Keratinocyte (primary cell): Measurements from ENCODE around the gene UBE2D1.

Experiments used
- EZH2 ChIP-seq: IDR thresholded peaks from one replicate; pipeline ENCODE4 v1.6.1; 2012; ENCODE audit warnings: inconsistent platforms, mild to moderate bottlenecking, low read length, moderate library complexity
- TF ChIP-seq, protein P1 (sequence below), 3 experiments: IDR thresholded peaks in 1 of 3; conservative IDR thresholded peaks in 1 of 3; optimal IDR thresholded peaks in 1 of 3; 2 replicates in 2 of 3; 3 replicates in 1 of 3; pipeline versions ENCODE3 to v1.5.1; 2011; ENCODE audit warnings: low read length in 3 of 3, mild to moderate bottlenecking in 3 of 3, moderate library complexity in 2 of 3, control low read depth in 1 of 3, inconsistent platforms in 1 of 3; ENCODE audit not compliant: insufficient read depth in 2 of 3; ENCODE audit errors: extremely low read depth in 1 of 3

DNA sequence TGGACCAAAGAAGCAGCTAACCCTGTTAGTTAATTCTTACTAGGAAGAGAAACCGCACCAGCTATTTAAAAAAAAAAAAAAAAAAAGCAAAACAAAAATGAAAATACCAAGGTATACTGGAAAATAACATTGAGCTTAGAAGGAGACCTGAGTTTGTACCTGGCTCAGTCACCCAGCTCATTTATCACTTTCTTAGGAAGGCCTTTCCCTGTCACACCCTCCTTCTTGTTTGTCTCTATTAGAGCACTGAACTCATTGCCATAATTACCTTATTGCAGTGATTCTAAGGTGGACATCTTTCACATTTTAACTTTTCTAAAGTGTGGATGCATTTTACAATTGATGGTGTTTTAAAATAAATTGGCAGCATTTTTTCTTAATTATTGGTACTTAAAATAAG, 24.1 kb downstream of the UBE2D1 start:
- TF ChIP-seq, protein P1, sequence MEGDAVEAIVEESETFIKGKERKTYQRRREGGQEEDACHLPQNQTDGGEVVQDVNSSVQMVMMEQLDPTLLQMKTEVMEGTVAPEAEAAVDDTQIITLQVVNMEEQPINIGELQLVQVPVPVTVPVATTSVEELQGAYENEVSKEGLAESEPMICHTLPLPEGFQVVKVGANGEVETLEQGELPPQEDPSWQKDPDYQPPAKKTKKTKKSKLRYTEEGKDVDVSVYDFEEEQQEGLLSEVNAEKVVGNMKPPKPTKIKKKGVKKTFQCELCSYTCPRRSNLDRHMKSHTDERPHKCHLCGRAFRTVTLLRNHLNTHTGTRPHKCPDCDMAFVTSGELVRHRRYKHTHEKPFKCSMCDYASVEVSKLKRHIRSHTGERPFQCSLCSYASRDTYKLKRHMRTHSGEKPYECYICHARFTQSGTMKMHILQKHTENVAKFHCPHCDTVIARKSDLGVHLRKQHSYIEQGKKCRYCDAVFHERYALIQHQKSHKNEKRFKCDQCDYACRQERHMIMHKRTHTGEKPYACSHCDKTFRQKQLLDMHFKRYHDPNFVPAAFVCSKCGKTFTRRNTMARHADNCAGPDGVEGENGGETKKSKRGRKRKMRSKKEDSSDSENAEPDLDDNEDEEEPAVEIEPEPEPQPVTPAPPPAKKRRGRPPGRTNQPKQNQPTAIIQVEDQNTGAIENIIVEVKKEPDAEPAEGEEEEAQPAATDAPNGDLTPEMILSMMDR (optimal IDR thresholded peaks at IDR 0.05 in 1 of 3, IDR thresholded peaks at IDR 0.05 in 1 of 3, conservative IDR thresholded peaks at IDR 0.05 in 1 of 3; ENCODE audit: extremely low read depth in 1 of 3, insufficient read depth in 2 of 3, low read length in 3 of 3): no peak
- TF ChIP-seq EZH2: no peak
